Astrocyte of the hippocampus (primary cell): ENCODE data around the gene SPOCD1.
"Not testable (repeated sequence)": the region's sequence is repeated elsewhere in the genome, so short reads cannot be mapped to it uniquely, and the experiment has no call there.

Experiments
- DNase-seq: peaks from one replicate; pipeline ENCODE4 v3.0.0; 2011; ENCODE audit warnings: low read depth, low spot score

The SPOCD1 gene

GRCh38 chr1:31830065-31830464 is 14.2 kb upstream of the SPOCD1 start:
- no peak for DNase-seq

DNA sequence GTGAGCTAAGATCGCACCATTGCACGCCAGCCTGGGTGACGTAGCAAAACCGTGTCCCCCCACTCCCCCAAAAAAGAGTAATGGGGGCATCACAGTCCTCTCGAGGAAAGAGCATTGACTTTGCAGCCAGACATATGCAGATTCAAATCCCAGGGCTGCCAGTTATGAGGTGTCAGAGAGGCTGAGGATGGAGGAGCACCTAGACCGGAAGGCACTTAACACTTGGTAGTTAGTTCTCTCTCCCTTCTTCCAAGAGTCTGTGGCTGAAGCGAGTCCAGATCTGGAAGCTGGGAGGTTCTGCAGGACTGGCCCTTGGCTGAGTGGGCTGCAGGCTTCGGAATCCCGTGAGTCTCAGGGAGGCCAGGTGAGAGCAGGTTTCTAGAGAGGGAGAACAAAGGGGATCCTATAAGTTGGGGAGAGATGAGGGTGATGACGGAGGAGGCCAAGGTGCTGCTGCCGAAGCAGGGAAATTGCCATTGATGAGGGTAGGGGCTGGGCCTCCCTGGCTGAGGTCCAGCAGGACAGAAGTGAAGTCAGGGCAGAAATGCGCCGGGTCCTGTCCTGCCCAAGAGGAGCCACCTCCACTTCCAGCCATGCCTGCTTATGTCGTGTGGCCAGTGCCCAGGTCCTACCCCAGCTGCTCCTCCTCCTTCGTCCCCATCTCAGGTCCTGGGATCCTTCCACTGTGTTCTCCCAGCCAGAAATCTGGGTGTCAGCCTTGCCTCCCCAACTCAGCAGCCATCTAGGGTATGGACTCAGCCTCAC is 13.3 kb upstream of the SPOCD1 start:
- no peak for DNase-seq

- no peak for DNase-seq
Measured at GRCh38 chr1:31828341-31828740, 12.5 kb upstream of the SPOCD1 start.

DNA sequence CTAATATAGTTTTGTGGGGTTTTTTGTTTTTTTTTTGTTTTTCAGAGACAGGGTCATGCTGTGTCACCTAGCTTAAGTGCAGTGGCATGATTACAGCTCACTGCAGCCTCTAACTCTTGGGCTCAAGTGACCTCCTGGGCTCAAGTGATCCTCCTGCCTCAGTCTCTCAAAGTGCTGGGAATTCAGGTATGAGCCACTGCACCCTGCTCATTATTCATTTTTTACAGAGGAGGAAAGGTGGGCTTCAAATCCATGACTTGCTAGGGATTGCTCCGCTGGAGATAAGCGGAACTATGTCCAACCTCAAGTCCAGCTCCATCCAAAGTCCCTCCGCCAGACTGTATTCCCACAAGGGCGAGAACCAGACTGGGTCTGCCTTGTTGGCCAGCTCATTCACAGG is 8.0 kb upstream of the SPOCD1 start:
- no peak for DNase-seq

- DNase-seq, result no peak
Measured at GRCh38 chr1:31822766-31823165, 6.9 kb upstream of the SPOCD1 start.

DNA sequence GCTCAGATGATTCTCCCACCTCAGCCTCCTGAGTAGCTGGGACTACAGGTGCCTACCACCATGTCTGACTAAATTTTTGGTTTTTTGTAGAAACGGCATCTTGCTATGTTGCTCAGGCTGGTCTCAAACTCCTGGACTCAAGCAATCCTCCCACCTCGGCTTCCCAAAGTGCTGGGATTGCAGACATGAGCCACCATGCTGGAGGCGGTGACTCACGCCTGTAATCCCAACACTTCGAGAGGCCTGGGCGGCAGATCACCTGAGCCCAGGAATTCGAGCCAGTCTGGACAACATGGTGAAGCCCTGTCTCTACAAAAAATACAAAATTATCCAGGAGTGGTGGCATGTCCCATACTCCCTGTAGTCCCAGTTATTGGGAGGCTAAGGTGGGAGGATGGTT is 4.4 kb upstream of the SPOCD1 start:
- not testable (repeated sequence) for DNase-seq

DNA sequence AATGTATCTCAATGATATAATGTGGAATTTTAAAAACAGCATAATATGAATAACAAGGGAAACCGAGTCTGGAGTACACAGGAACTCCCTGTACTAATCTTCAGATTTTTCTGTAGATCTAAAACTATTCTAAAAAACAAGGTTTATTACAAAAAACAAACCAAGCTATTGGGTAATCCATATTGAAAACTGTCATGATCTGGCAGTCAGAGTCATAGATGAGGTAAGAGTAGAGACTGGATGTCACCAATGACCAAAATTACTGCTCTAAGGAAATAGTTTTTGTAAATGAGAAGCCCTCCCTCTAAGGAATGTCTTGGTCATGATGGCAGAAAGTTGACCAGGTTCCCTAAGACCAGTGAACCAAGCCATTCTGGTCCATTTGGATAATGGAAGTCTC is 2.4 kb upstream of the SPOCD1 start:
- DNase-seq, result no peak

DNA sequence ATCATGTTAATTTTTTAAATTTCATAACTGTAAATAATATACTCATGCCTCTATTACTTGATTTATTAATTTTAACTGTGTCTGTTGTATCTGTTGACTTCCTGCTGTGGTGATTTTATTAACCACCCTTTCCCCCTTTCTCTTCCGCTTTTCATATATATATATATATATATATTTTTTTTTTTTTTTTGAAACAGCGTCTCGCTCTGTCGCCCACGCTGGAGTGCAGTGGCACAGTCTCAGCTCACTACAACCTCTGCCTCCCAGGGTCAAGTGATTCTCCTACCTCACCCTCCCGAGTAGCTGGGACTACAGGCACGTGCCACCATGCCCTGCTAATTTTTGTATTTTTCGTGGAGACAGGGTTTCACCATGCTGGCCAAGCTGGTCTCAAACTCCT is 1.1 kb upstream of the SPOCD1 start:
- not testable (repeated sequence) for DNase-seq

GRCh38 chr1:31816501-31816900 is 679 bp upstream of the SPOCD1 start:
- not testable (repeated sequence) for DNase-seq

- no peak for DNase-seq
Measured at GRCh38 chr1:31815307-31815645, 546 bp downstream of the SPOCD1 start.

GRCh38 chr1:31814631-31815306 is 1.1 kb downstream of the SPOCD1 start:
- no peak for DNase-seq

GRCh38 chr1:31814041-31814511 is 1.7 kb downstream of the SPOCD1 start:
- no peak for DNase-seq

DNA sequence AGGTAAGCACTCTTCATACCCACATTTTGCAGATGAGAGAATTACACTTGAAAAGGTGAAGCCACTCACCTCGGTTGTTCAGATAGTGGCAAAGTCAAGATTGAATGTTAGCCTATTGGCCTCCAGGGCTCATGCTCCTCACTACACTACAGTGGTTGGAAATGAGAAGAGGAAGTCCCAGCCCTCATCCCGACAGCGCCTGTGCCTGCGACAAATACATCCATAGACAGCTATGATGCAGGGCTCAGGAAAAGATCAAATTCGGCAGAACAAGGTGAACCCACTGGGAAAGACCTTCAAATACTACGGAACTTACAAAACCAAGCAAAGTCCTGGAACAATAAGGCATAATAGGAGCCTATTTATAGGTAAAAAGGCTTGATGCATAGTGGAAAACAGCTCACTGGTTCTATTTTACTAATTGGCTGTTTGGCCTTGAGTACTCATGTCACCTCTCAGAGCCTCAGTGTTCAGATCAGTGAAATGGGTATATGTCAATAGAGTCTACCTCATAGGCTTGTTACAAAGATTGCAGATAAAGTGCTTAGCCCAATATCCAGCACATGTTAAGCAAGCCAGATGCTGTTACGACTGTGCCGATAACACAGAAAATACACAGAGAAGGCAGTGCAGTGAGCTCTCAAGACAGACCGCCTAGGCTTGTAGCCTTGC is 3.5 kb downstream of the SPOCD1 start:
- no peak for DNase-seq

DNA sequence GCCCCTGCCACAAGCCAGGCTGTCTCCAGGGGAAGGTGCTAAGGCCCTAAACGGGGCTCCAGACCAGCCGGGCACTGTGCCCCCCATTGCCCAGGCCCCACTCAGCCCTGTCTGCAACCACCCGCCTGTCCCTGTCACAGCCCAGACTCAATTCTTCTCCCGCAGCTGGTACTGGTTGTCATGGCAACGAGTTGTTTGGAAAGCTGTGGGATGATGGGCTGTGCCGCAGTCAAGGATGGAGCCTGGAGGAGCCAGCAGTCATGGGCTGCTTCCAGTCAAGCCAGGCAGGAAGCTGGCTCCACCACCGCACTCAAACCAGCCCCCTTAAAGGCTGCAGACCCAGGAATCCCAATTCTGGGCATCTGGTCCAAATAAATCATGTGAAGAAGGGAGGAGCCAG is 4.2 kb downstream of the SPOCD1 start:
- peak; percentile 78 for DNase-seq

GRCh38 chr1:31809698-31810097 is 6.1 kb downstream of the SPOCD1 start:
- no peak for DNase-seq

DNA sequence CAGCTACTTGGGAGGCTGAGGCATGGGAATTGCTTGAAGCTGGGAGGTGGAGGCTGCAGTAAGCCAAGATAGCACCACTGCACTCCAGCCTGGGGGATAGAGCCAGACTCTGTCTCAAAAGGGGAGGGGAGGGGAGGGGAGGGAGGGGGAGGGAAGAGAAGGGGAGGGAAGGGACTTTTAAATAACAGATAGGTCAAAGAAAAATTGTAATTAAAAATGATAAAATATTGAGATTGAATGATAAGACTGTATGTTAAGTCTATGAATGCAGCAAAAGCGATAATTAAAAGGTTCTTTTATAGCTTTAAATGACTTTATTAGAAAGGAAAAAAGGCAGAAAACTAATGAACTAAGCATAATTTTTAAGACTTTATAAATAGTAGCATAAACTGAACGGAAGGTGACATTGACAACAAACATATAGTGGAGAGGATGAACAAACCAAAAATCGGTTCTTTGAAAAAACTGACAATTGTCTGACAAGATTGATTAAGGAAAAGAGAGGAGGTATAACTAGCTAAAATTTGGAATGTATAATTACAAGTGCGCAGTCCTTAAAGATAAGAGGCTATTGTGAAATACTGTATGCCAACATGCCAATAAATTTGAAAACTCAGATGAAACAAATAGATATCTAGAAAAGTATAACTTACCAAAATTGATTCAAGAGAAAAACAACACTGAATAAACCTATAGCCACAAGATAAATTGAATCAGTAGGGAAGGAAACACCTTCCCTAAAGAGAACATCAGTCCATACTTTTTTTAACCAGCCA is 8.4 kb downstream of the SPOCD1 start:
- no peak for DNase-seq

- DNase-seq, result no peak
Measured at GRCh38 chr1:31805318-31805717, 10.5 kb downstream of the SPOCD1 start.

DNA sequence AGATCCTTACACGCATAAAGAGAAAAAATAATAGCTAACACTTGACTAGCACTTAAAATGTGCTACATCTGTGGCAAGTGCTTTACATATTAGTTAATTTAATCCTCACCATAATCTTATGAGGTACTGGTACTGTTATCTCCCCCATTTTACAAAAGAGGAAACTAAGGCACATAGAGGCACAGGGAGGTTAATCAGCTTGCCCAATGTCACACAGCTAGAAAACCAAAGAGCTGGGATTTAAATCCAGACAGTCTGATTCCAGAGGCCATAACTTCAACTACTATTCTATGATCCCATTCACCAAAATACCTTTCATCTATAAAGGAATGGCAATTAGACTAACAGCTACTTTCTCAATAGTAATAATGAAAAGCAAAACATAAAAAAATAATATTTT is 11.7 kb downstream of the SPOCD1 start:
- no peak for DNase-seq

DNA sequence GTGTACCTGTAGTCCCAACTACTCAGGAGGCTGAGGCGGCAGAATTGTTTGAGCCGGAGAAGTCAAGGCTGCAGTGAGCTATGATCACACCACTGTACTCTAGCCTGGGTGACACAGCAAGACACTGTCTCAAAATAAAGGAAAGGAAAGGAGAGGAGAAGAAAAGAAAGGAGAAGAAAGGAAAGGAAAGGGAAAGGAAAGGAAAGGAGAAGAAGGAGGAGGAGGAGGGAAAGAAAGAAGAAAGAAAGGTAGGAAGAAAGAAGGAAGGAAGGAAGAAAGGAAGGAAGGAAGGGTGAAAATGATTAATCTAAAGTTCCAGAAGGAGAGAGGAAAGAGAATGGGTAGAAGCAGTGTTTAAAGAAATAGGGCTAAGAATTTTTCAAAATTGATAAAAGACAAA is 12.2 kb downstream of the SPOCD1 start:
- no peak for DNase-seq

GRCh38 chr1:31802190-31803150 is 13.4 kb downstream of the SPOCD1 start:
- no peak for DNase-seq

DNA sequence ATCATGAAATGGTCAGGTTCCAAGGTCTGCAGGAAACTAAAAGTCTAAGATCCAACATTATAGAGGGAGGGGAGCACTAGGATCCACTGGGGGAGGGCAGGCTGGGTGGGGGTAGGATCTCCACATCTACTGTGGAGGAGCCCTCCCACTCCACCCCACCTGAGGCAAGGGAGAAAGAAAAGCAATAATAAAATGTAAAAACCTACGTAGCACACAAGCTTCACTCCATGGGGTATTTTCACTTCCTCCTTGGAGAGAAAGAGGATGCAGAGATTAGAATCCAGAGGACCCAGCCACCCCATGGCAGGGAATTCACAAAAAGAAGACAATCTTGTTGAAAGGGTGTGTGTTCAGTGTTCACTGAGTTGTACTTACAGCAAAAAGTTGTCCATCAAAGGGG is 14.4 kb downstream of the SPOCD1 start:
- DNase-seq, result no peak
